HG03097 (cell line): ENCODE measurements around the gene METRN.
"Not testable (repeated sequence)": the region's sequence is repeated elsewhere in the genome, so short reads cannot be mapped to it uniquely, and the experiment has no call there.

Experiments
- ATAC-seq: cut with Tn5 transposase; IDR thresholded peaks from one replicate; pipeline ENCODE4 v1.9.1; 2021; ENCODE audit not compliant: unreplicated experiment, low FRiP score

The METRN gene

GRCh38 chr16:751152-752006 lies 36.5 kb downstream of the METRN start:
- ATAC-seq, result no peak

- ATAC-seq, result no peak
Observed at GRCh38 chr16:752007-752312, 37.0 kb downstream of the METRN start.

GRCh38 chr16:754121-754607 lies 39.2 kb downstream of the METRN start:
- not testable (repeated sequence) for ATAC-seq

GRCh38 chr16:754656-755055 lies 39.7 kb downstream of the METRN start:
- no peak for ATAC-seq

- no peak for ATAC-seq
Observed at GRCh38 chr16:756428-756827, 41.5 kb downstream of the METRN start.

GRCh38 chr16:759110-759910 lies 44.4 kb downstream of the METRN start:
- ATAC-seq, result no peak

GRCh38 chr16:760065-760464 lies 45.1 kb downstream of the METRN start:
- ATAC-seq, result no peak

GRCh38 chr16:760545-761343 lies 45.8 kb downstream of the METRN start, which contains the start of gene MSLN:
MSLN (plus strand) TSS chr16:760734; CDS start chr16:762681, 1,947 bp downstream.
- ATAC-seq, result no peak

- no peak for ATAC-seq
Observed at GRCh38 chr16:761625-762513, 47.0 kb downstream of the METRN start.

- ATAC-seq, result no peak
Observed at GRCh38 chr16:762595-763268, 47.8 kb downstream of the METRN start.

GRCh38 chr16:763369-764183 lies 48.7 kb downstream of the METRN start:
- ATAC-seq, result no peak

GRCh38 chr16:764184-764750 lies 49.3 kb downstream of the METRN start:
- ATAC-seq, result no peak

GRCh38 chr16:764848-765487 lies 50.0 kb downstream of the METRN start:
- no peak for ATAC-seq

- ATAC-seq, result no peak
Observed at GRCh38 chr16:765488-765865, 50.6 kb downstream of the METRN start.

GRCh38 chr16:766008-766819 lies 51.3 kb downstream of the METRN start:
- ATAC-seq, result no peak

GRCh38 chr16:766820-767640 lies 52.1 kb downstream of the METRN start:
- no peak for ATAC-seq
